ENCODE measurements around the gene FAM98C.

DNA sequence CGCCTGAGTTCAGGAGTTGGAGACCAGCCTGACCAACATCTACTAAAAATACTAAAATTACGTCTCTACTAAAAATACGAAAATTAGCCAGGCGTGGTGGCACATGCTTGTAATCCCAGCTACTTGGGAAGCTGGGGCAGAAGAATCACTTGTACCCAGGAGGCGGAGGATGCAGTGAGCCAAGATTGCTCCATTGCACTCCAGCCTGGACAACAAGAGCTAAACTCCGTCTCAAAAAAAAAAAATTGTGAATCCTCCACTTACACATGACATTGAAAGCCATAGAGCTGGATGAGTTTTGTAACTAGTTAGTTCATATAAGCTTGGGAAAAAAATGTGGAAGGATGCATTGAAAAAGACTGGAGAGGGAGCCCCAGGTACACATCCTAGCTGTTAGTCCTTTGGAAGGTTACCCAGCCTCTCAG is 29.0 kb upstream of the FAM98C start:
- TF ChIP-seq, protein P1, sequence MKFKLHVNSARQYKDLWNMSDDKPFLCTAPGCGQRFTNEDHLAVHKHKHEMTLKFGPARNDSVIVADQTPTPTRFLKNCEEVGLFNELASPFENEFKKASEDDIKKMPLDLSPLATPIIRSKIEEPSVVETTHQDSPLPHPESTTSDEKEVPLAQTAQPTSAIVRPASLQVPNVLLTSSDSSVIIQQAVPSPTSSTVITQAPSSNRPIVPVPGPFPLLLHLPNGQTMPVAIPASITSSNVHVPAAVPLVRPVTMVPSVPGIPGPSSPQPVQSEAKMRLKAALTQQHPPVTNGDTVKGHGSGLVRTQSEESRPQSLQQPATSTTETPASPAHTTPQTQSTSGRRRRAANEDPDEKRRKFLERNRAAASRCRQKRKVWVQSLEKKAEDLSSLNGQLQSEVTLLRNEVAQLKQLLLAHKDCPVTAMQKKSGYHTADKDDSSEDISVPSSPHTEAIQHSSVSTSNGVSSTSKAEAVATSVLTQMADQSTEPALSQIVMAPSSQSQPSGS (CRISPR knock-in tag; IDR thresholded peaks at IDR 0.05; ENCODE audit: borderline replicate concordance, low read depth): no peak
- TF ChIP-seq, protein P2, sequence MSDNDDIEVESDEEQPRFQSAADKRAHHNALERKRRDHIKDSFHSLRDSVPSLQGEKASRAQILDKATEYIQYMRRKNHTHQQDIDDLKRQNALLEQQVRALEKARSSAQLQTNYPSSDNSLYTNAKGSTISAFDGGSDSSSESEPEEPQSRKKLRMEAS (CRISPR knock-in tag; IDR thresholded peaks at IDR 0.05): no peak

Data from WTC11 (cell line).